GM21576 (cell line): ENCODE measurements around the gene SNCAIP.

Source experiments
- ATAC-seq: cut with Tn5 transposase; IDR thresholded peaks from one replicate; pipeline ENCODE4 v1.9.1; 2021; ENCODE audit warnings: mild to moderate bottlenecking, moderate library complexity; ENCODE audit not compliant: unreplicated experiment

The SNCAIP gene

GRCh38 chr5:122311961-122312590 lies at the start of gene SNCAIP:
Gene SNCAIP (plus strand): TSS chr5:122312237. CDS start chr5:122391135, 78,898 bp downstream.
- peak; percentile 51 for ATAC-seq

GRCh38 chr5:122263352-122264030 lies 48.5 kb upstream of the SNCAIP start:
- ATAC-seq: no peak

GRCh38 chr5:122264610-122265009 lies 47.4 kb upstream of the SNCAIP start:
- ATAC-seq: no peak

GRCh38 chr5:122267185-122267584 lies 44.9 kb upstream of the SNCAIP start:
- ATAC-seq: no peak

- no peak for ATAC-seq
Observed at GRCh38 chr5:122273696-122274095, 38.3 kb upstream of the SNCAIP start.

GRCh38 chr5:122283592-122283991 lies 28.4 kb upstream of the SNCAIP start:
- ATAC-seq: no peak

GRCh38 chr5:122286541-122286940 lies 25.5 kb upstream of the SNCAIP start:
- no peak for ATAC-seq

- no peak for ATAC-seq
Observed at GRCh38 chr5:122287101-122287500, 24.9 kb upstream of the SNCAIP start.

GRCh38 chr5:122291000-122291901 lies 20.8 kb upstream of the SNCAIP start:
- no peak for ATAC-seq

- ATAC-seq: no peak
Observed at GRCh38 chr5:122292332-122292731, 19.7 kb upstream of the SNCAIP start.

GRCh38 chr5:122295138-122295537 lies 16.9 kb upstream of the SNCAIP start:
- peak; percentile 46 for ATAC-seq

- no peak for ATAC-seq
Observed at GRCh38 chr5:122296871-122297270, 15.2 kb upstream of the SNCAIP start.

- ATAC-seq: peak; percentile 94
Observed at GRCh38 chr5:122297587-122298298, 14.3 kb upstream of the SNCAIP start.

GRCh38 chr5:122300374-122300773 lies 11.7 kb upstream of the SNCAIP start:
- no peak for ATAC-seq

- no peak for ATAC-seq
Observed at GRCh38 chr5:122301016-122301415, 11.0 kb upstream of the SNCAIP start.

GRCh38 chr5:122304471-122305215 lies 7.4 kb upstream of the SNCAIP start:
- ATAC-seq: no peak

- no peak for ATAC-seq
Observed at GRCh38 chr5:122306461-122306860, 5.6 kb upstream of the SNCAIP start.

GRCh38 chr5:122310889-122311288 lies 1.1 kb upstream of the SNCAIP start:
- no peak for ATAC-seq

GRCh38 chr5:122311497-122311960 lies 508 bp upstream of the SNCAIP start:
- no peak for ATAC-seq
